ENCODE data around the gene CLCA4. TPM values are rescaled to one million over a fixed set of nuclear protein-coding genes. Genes with fewer than 3 reads are reported as not detected.
"Not testable (repeated sequence)": the region's sequence is repeated elsewhere in the genome, so short reads cannot be mapped to it uniquely, and the experiment has no call there.

The CLCA4 gene
- total RNA-seq, 1 experiment from 2014 or later, result not detected

- H3K36me3 Mint-ChIP-seq (ENCODE audit: insufficient read depth, unreplicated experiment); BruUV-seq (replicated peaks); H3K9me3 Mint-ChIP-seq (ENCODE audit: low read depth, unreplicated experiment): not testable (repeated sequence)
- Mint-ChIP-seq H3K4me3 (ENCODE audit: low read depth, unreplicated experiment) (peak overlapping the region; percentile 76), H3K27ac (ENCODE audit: unreplicated experiment) (peak overlapping the region; percentile 21), H3K27me3 (ENCODE audit: unreplicated experiment) (peaks cover 20% of the 10 kb centered on the region), H3K4me1 (ENCODE audit: low read depth, unreplicated experiment) (peaks cover 26% of the 10 kb centered on the region)
- DNase-seq, result peak; percentile 48
- TF ChIP-seq CTCF (IDR thresholded peaks at IDR 0.05; ENCODE audit: unreplicated experiment), result peak; percentile 50
- CTCF ChIA-PET, result interaction anchor here (0.6 to 0.8 kb wide), 2 partner anchors 64 to 122 kb away, joined by 3 to 5 read pairs; no protein-coding TSS in a partner anchor
- intact Hi-C loops (cut with micrococcal nuclease; ENCODE audit: unreplicated experiment), result loop anchor here (1.0 kb wide), 3 partner anchors 28 to 122 kb away; no protein-coding TSS in a partner anchor
Observed at GRCh38 chr1:86502125-86502646, 44.7 kb upstream of the CLCA4 start.

- no peak for TF ChIP-seq CTCF (IDR thresholded peaks at IDR 0.05; ENCODE audit: unreplicated experiment)
- peaks cover 14% of the 10 kb centered on the region for H3K27me3 Mint-ChIP-seq (ENCODE audit: unreplicated experiment)
- intact Hi-C loops (cut with micrococcal nuclease; ENCODE audit: unreplicated experiment), result loop anchor here (1.0 kb wide), 3 partner anchors 29 to 123 kb away; no protein-coding TSS in a partner anchor
- H3K36me3 Mint-ChIP-seq (ENCODE audit: insufficient read depth, unreplicated experiment), result peaks cover 6% of the 10 kb centered on the region
- BruUV-seq (replicated peaks), result no TSS peak
- H3K9me3 Mint-ChIP-seq (ENCODE audit: low read depth, unreplicated experiment), result no peaks in the 10 kb centered on the region
- H3K4me3 Mint-ChIP-seq (ENCODE audit: low read depth, unreplicated experiment), result peak overlapping the region; percentile 76
- peaks cover 26% of the 10 kb centered on the region for H3K4me1 Mint-ChIP-seq (ENCODE audit: low read depth, unreplicated experiment)
- CTCF ChIA-PET, result interaction anchor here (0.8 kb wide), 1 partner anchor 123 kb away, joined by 5 read pairs; no protein-coding TSS in a partner anchor
- DNase-seq, result peak; percentile 46
- peak overlapping the region; percentile 21 for H3K27ac Mint-ChIP-seq (ENCODE audit: unreplicated experiment)
Observed at GRCh38 chr1:86502721-86503405, 44.0 kb upstream of the CLCA4 start.

- peaks cover 6% of the 10 kb centered on the region for H3K36me3 Mint-ChIP-seq (ENCODE audit: insufficient read depth, unreplicated experiment)
- intact Hi-C loops (cut with micrococcal nuclease; ENCODE audit: unreplicated experiment), result no loop called here
- no TSS peak for BruUV-seq (replicated peaks)
- no peak for TF ChIP-seq CTCF (IDR thresholded peaks at IDR 0.05; ENCODE audit: unreplicated experiment)
- H3K27me3 Mint-ChIP-seq (ENCODE audit: unreplicated experiment), result peaks cover 7% of the 10 kb centered on the region
- no peak overlapping the region for H3K27ac Mint-ChIP-seq (ENCODE audit: unreplicated experiment)
- no peak for DNase-seq
- H3K9me3 Mint-ChIP-seq (ENCODE audit: low read depth, unreplicated experiment), result no peaks in the 10 kb centered on the region
- CTCF ChIA-PET, result interaction anchor here (0.7 kb wide), 1 partner anchor 121 kb away, joined by 3 read pairs; no protein-coding TSS in a partner anchor
- peaks cover 26% of the 10 kb centered on the region for H3K4me1 Mint-ChIP-seq (ENCODE audit: low read depth, unreplicated experiment)
- peak overlapping the region; percentile 76 for H3K4me3 Mint-ChIP-seq (ENCODE audit: low read depth, unreplicated experiment)
Observed at GRCh38 chr1:86503406-86504136, 43.3 kb upstream of the CLCA4 start.

- no TSS peak for BruUV-seq (replicated peaks)
- Mint-ChIP-seq H3K4me1 (ENCODE audit: low read depth, unreplicated experiment) (peaks cover 26% of the 10 kb centered on the region), H3K36me3 (ENCODE audit: insufficient read depth, unreplicated experiment) (peaks cover 6% of the 10 kb centered on the region), H3K27me3 (ENCODE audit: unreplicated experiment) (peaks cover 2% of the 10 kb centered on the region), H3K4me3 (ENCODE audit: low read depth, unreplicated experiment) (no peak overlapping the region), H3K9me3 (ENCODE audit: low read depth, unreplicated experiment) (no peaks in the 10 kb centered on the region), H3K27ac (ENCODE audit: unreplicated experiment) (no peak overlapping the region)
- TF ChIP-seq CTCF (IDR thresholded peaks at IDR 0.05; ENCODE audit: unreplicated experiment), result no peak
- CTCF ChIA-PET, result interaction anchor here (0.7 to 1.1 kb wide), 2 partner anchors 31 to 121 kb away, joined by 3 to 4 read pairs; no protein-coding TSS in a partner anchor
- intact Hi-C loops (cut with micrococcal nuclease; ENCODE audit: unreplicated experiment), result no loop called here
- DNase-seq, result no peak
Observed at GRCh38 chr1:86504137-86504479, 42.8 kb upstream of the CLCA4 start.
